NCI-H446 (cell line): Measurements from ENCODE around the gene HNRNPUL2.
"Not testable (repeated sequence)": the region's sequence is repeated elsewhere in the genome, so short reads cannot be mapped to it uniquely, and the experiment has no call there.

ENCODE experiments used
- DNase-seq, 2 experiments: peaks; one replicate each; lab custom pipeline; 2025; lab: John Stamatoyannopoulos, UW

HNRNPUL2 gene

DNA sequence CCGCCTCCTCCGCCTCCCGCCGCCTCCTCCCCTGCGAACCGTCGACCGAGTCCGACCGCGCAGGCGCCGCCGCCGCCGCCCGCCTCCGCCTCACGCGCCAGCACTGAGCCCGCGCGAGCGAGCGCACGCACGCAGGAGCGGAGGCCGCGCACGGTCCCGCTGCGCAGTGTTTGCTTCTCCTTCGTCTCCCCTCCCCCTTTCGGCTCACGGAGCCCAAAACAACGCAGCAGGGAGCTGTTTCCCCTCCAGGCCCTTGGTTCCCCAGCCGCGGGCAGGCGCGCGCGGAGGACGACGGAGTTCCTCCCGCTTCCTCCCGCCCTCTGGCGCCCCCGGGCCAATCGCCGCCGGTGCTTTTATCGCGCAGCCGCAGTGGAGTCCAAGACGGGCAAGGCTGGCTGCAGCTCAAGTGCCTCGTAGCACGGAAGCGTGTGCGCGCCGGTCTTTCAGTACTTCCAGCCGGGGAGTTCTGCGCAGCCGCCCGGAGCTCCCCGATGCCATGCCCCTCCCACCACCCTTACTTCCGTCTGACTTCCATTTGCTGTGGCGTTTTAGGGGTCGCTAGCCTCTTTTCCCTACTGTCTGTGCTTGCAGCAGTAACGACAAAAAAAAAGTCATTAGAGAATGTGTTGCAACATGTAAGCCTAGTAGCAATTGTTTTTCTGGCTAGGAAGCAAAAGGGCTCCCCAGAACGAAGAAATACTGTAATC lies at the start of gene HNRNPUL2:
Gene HNRNPUL2 (minus strand): TSS at position 293 of the 707 bp plus-strand sequence. CDS start 301 bp downstream, outside the sequence.
- peak; percentile 99 to 100 for DNase-seq

DNA sequence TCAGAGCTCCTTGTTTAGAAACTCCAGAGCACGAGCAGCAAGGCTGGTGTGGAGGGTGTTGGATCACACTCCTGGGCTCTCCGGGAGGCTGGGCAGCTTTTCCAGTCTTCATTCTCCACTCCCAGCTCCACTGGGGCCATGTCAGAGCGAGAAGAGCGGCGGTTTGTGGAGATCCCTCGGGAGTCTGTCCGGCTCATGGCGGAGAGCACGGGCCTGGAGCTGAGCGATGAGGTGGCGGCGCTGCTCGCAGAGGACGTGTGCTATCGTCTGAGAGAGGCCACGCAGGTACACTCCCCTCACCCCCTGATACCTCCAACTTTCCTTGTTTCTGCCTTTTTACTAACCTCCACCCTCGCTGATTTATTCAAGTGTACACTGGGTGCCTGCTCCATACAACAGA lies 48.4 kb upstream of the HNRNPUL2 start:
- no peak for DNase-seq

DNA sequence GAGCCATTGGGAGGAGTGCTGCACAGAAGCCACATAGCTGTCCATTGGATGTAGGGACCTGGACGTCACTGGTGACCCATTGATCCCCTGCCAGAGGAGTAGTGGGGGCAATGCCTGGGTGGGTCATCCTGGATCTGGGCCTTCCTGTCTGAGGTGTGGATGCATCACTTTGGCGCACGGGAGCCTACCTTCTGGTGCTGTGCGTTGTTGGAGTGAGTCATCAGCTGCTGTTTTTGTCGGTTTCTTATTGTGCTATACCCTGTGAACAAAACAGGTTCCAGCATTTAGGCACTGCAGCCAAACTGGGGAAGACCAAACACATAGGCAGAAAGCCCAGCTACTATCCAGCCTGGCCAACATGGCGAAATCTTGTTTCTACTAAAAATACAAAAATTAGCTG lies 47.1 kb upstream of the HNRNPUL2 start:
- no peak for DNase-seq

DNA sequence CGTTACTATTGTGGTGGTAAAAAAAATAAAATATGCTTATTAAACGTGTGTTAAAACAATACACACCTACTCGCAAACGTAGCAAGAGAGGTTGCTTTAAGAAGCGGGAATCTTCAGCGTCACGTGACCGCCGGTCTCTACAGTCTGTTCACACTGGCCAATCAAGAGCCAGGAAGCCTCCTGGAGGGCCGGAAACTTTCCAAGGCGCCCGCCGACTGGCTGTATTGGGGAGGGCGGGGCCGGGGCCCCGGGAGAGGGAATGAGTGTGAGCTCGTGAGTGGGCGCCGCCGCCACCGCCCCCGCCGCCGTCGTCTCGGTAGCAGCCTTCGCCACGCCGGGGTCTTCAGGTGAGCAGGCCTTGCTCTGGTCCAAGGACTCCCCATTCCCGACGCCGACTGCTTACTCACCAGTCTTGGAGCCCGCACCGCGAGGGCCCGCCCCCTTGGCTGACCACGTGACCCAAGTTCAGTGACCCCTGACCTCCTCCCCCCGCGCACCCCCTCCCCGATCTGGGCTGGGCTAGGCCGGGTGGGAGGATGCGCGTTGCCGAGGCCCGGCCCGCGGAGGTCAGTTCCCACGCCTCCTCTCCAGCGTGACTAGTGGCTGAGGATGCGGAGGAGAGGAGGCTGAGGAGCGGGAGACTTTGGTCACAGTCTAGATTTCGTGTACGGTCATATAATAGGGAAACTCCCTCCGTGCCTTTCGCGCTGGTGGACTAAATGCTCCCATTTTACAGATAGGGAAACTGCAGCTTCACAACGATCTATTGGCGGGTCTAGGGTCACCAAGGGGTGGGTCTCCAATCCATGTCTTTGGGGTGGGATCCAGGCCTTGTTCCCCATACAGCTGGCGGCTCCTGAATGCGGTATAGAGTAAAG lies 44.1 kb upstream of the HNRNPUL2 start, which contains the start of gene TAF6L:
Gene TAF6L (plus strand): TSS at position 253 of the 878 bp plus-strand sequence. CDS start 4,388 bp downstream, outside the sequence.
- DNase-seq: peak; percentile 97 to 98

DNA sequence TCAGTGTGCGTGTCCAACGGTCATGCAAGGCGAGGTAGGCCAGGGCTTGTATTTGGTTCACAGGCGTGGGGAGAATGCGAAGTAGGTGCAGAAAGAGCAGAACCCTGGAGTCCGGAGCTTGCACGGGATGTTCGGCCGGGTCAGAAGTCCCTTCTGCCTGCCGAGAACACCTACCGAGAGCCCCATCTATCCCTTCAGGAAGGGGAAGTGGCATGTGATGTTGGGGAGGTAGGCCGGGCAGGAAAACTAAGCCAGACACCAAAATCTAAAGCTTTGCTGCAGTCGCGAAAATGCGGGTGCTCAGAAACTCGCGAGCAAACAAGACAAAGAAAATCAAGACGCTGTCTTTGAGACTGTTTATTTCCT lies 43.5 kb upstream of the HNRNPUL2 start:
- DNase-seq: no peak

DNA sequence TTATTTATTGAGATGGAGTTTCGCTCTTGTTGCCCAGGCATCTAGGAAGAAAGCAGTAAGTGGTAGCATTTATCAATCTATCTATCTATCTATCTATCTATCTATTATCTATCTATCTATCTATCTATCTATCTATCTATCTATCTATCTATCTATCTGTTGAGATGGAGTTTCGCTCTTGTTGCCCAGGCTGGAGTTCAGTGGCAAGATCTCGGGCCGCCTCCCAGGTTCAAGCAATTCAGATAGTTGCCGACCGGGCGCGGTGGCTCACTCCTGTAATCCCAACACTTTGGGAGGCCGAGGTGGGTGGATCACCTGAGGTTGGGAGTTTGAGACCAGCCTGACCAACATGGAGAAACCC lies 33.6 kb upstream of the HNRNPUL2 start:
- DNase-seq: not testable (repeated sequence)

DNA sequence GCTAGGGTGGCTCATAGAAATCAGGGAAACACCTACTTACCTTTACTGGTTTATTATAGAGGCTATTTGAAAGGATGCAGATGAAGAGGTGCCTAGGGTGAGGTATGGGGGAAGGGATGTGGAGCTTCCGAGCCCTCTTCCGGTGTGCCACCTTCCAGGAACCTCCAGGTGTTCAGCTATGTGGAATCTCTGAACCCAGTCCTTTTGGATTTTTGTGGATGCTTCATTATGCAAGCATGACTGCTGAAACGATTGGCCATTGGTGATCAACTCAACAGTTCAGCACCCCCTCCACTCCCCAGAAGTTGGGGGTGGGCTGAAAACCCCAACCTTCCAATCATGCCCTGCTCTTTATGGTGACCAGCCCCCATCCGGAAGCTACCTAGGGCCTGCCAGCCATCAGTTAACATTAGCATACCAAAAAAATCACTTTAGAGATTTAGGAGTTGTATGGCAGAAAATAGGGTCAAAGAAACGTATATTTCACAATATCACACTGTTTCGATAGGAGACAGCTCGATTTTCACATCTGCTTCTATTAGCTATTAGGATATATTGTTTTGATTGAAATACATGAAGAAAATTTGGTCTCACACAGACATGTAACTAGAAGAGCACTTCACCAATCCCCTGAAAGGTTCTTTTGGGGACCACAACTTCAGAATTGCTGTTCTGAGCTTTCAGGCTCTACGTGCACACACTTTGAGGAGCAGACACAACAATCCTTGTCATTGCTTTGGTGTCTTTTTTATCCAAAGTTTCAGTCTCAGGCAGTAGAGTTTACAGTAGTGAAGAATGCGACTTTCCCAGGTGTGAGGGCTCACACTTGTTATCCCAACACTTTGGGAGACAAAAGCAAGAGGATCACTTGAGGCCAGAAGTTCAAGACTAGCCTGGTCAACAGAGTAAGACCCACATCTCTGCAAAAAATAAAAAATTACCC lies 30.9 kb upstream of the HNRNPUL2 start:
- no peak for DNase-seq

DNA sequence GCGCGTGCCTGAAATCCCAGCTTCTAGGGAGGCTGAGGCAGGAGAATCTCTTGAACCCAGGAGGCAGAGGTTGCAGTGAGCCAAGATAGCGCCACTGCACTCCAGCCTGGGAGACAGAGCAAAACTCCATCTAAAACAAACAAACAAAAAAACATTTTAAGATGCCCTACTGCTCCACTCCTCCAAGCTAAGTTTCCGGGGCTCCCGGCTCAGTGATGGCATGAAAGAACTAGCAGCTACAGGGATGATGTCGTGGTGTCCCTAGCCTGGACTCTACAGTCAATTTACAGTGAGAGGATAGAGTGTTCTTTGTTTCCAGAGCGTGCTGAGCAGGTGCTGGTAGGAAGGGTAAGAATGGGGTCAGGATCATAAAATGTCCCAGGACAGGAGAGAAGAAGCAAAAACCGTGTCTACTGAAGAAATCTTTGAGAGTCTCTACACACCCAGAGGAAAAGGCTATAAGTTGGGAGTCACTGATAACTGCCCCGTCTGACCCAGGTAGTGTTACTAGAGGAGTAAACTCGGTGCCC lies 27.9 kb upstream of the HNRNPUL2 start:
- no peak for DNase-seq

DNA sequence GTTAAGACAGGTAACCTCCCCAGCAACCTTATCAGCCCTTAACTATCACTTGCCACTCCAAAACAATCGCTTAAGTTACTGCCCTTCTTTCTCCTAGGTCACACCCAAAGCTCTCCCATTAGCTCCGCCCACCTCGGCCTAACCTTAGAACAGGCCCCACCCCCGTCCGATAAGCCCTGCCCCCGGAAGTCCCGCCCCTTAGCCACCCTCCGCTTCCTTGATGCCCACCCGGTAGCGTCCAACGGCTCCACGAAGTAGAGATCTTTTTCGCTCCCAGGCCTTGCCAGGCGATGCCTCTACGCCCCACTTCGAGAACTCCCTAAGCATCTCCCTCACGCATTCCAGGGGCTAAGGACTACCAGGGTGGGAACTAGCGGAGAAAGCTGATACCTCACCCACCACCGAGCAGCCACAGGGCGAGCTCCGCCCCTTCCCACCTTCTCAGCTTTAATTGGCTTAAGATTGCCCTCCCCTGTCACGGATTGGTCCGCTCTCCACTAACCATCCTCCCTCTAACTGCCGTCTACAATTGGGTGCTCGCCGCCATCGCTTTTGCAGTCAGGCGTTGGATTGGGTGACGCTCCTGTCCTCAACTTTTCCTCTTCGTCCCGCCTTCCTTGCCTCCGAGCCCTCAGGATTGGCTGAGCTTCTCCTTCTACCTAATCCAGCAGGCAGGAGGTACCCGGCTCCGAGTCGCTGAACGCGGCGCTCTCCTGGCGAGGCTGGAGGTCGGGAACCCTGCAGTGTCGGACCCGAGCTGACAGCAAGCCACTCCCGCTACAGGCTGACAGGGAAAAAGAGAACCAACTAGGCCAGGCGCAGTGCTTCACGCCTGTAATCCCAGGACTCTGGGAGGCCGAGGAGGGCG lies 26.7 kb upstream of the HNRNPUL2 start, which contains the start of gene ZBTB3:
Gene ZBTB3 (minus strand): TSS at position 425 of the 868 bp plus-strand sequence. CDS start 496 bp downstream, outside the sequence.
- peak; percentile 99 for DNase-seq

DNA sequence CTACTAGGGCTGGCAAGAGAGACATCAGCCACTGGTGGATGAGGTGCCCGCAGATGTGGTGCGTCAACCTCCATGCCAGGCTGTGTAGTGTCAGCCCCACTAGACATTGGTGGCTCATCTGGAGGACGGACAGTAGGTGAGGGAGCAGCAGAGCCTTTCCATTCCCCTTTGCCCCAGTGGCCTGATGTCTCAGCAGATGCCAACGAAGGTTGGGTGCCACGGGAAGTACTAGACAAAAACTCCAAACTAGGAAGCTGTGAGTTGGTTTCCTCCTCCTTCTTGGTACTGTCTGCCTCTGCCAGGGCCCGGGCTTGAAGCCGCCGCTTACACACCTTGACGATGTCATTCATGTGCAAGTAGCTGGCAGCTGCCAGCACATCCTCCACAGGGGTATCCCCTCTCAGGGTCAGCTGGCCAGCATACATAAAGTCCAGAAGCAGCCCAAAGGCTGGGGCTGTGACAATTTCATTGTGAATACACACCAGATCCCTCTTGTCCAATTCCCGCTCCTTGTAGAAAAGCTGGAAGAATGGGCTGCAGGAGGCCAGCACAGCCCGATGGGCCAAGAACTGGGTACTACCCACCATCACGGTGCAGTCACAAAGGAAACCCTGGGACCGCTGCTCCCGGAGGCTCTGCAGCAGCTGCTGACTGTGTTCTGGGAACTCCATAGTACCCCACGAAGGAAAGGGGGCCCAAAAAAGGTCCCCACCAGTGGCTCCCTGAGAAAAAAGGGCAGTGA lies 25.9 kb upstream of the HNRNPUL2 start:
- no peak for DNase-seq

DNA sequence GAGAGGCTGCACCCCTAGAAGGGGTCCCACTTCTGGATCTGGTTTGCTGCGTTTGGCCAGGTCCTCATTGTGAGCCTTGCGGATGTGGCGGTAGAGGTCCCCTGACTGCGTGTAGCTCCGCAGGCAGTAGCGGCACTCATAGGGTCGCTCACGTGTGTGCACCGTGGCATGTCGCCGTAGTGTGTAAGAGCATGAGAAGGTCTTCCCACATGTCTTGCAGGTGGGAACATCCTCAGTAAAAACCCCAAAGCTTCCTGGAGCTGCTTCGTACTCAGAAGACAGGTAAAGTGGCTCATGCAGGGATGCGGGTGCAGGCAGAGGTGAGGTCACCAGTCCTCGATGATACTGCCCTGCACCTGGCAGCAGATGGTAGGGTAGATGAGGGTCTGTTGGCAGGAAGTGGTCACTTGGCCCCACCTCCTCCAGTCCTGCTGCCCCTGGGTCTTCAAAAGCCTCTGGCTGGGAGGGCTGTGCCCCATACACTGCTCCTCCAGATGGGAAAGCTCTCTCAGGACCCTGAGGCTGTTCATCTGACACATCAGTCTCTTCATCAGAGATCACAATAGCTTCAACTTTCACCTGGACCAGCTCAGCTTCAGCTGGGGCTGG lies 25.0 kb upstream of the HNRNPUL2 start:
- no peak for DNase-seq

DNA sequence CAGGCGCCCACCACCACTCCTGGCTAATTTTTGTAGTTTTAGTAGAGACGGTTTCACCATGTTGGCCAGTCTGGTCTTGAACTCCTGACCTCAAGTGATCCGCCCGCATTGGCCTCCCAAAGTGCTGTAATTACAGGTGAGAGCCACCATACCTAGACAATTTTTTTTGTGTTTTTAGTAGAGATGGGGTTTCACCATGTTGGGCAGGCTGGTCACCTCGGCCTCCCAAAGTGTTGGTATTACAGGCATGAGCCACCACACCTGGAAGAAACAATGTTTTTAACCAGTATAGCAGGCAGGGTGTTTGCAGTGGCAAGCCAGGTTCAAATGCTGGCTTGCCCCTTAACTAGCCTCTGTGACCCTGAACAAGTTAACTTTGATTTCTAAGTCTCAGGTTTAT lies 22.7 kb upstream of the HNRNPUL2 start:
- not testable (repeated sequence) for DNase-seq

DNA sequence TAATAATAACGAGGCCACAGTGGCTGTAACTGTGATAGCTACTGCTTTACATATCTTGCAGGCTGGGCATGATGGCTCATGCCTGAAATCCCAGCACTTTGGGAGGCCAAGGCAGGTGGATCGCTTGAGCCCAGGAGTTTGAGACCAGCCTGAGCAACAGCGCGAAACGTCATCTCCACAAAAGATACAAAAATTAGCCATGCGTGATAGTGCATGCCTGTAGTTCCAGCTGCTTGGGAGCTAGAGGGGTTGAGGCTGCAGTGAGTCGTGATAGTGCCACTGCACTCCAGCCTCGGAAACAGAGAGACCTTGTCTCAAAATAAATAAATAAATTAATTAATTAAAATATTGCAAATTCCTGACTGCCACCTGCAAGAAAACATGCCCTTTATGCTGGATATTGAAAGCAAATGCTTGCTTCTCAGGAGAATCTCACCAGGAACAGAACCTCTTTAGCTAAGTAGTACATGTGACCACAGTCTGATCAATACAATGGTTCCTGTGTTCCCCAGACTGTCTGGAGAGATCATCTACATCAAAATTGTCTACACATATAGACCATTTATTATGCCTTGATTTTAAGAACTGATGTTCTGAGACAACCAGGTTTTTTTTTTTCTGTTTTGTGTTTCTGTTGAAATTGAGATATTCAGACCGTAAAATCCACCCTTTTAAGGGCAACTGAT lies 20.4 kb upstream of the HNRNPUL2 start:
- no peak for DNase-seq

DNA sequence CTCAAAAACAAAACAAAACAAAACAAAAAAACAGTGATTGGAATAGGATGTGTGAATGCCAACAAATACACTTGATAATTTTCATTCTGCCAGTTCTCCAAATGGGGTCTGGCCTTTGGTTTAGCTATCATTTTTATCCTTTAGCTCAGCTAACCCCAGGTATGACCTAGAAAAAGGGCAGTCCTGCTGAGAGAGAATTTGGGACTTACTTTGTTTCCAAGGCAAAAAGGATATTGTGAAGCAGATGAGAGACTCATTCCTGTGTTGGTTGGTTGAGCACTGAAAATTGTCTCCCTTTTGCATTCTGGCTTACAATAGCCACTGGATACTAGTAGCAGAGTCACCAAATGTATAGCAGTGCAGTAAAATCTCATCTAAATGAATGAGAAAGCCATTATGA lies 9.9 kb upstream of the HNRNPUL2 start:
- DNase-seq: no peak

DNA sequence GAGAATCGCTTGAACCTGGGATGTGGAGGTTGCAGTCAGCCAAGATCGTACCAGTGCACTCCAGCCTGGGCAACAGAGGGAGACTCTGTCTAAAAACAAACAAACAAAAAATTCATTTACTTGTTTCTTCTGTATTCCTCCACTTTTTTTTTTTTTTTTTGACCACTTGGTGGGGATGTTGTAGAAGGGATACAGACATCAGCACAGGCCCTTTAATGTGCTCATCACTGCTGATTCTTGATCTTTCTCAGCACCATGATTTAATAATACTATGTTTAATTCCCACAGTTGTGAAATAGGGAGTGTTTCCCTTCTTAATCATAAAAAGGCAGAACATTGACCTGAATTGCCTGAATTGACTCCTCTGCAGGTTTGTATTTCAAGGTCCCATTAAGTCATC lies 5.6 kb upstream of the HNRNPUL2 start:
- no peak for DNase-seq

DNA sequence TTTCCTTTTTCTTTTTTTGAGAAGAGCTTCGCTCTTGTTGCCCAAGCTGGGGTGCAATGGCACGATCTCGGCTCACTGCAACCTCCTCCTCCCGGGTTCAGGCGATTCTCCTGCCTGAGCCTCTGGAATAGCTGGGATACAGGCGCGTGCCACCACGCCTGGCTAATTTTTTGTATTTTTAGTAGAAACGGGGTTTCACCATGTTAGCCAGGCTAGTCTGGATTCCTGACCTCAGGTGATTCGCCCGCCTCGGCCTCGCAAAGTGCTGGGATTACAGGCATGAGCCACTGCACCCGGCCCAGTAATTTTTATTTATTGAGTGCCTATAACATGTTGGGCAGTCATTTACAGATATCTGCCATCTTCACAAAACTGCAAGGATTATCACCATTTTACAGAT lies 2.8 kb upstream of the HNRNPUL2 start:
- DNase-seq: not testable (repeated sequence)

DNA sequence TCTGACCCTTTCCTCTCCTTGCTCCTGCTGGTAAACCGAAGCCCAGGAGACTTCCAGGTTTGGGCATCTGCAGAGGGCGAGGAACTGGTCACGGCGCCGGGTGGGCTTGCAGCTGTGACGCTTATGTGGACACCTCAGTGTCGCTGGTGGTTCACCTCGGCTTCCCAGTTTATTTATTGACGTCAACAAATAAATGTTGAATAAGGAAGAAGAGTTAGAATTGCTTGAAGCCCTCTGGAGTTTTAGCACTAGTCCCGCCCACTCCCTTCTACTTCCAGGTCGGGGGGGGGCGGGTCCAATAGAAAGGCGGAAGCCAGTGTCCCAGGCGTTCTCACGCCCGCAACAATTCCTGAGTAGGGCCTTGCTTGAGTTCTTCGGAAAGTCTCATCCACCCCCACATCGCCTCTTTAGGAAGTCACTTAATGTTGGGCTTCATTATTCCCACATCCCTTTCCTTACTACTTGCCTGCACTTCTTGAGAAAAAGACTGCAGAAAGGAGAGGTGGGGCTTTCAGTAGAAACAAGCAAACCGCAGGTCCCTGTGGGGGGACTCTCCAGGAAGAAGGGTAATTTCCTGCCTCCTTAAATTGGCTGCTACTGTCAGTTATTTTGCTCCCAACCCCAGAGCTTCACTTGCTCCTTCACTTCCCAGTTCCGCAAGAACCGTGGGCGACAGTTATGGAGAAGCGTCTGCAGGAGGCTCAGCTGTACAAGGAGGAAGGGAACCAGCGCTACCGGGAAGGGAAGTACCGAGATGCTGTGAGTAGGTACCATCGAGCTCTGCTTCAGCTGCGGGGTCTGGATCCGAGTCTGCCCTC lies 1.1 kb upstream of the HNRNPUL2 start, which contains the start of gene TTC9C:
Gene TTC9C (plus strand): TSS at position 316 of the 818 bp plus-strand sequence. CDS start 363 bp downstream, at position 679.
- DNase-seq: peak; percentile 77 to 87

DNA sequence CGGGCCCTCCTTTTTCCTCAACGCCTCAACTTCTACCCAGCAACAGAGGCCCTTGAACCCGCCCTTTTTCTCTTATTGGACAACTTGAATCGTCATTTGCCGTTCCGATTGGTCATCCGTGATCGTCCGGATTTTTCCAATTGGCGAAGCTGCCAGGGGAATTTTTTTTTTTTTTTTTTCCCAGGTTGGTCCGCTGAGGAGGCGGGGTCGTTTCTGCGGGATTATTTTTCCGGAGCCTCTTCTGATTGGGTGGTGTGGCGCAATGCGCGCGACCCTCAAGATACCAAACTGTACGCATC lies 564 bp upstream of the HNRNPUL2 start:
- peak; percentile 99 for DNase-seq
